Neural cell (in vitro differentiated cells): ENCODE results near the gene TLE4. TPM values are rescaled to one million over a fixed set of nuclear protein-coding genes. Genes with fewer than 3 reads are reported as not detected.
"Not testable (repeated sequence)": the region's sequence is repeated elsewhere in the genome, so short reads cannot be mapped to it uniquely, and the experiment has no call there.

Source experiments
- H2AFZ ChIP-seq: fragments of 200-600, 300-800 bp; sonication (generic), shearing (Covaris generic); 2 replicates; pipeline ENCODE4 v1.6.0; 2014; ENCODE audit warnings: low read depth, mild to moderate bottlenecking, antibody characterized with exemption, low read length, moderate library complexity
- H3F3A ChIP-seq: fragments of 200-600 bp; shearing (Covaris generic); 2 replicates; pipeline ENCODE4 v1.6.1; 2016; ENCODE audit warnings: mild to moderate bottlenecking, moderate library complexity, mixed read lengths, antibody characterized with exemption, low read length; ENCODE audit not compliant: insufficient read depth, poor library complexity, severe bottlenecking
- H3K27ac ChIP-seq: fragments of 200-600, 300-800 bp; sonication (generic), shearing (Covaris generic); 2 replicates; pipeline ENCODE4 v1.5.1; 2014; ENCODE audit warnings: mild to moderate bottlenecking, low read length, moderate library complexity
- H3K27me3 ChIP-seq: fragments of 300-800, 200-600 bp; sonication (generic), shearing (Covaris generic); 2 replicates; pipeline ENCODE4 v1.6.0; 2014; ENCODE audit warnings: mild to moderate bottlenecking, low read depth, low read length, moderate library complexity; ENCODE audit not compliant: insufficient read depth
- H3K36me3 ChIP-seq: fragments of 300-800, 200-600 bp; sonication (generic), shearing (Covaris generic); 2 replicates; pipeline ENCODE4 v1.5.1; 2014; ENCODE audit warnings: mild to moderate bottlenecking, antibody characterized with exemption, low read length, moderate library complexity; ENCODE audit not compliant: insufficient read depth
- H3K4me2 ChIP-seq: fragments of 300-800, 200-600 bp; sonication (generic), shearing (Covaris generic); 2 replicates; pipeline ENCODE4 v1.6.0; 2014; ENCODE audit warnings: mild to moderate bottlenecking, low read length
- H3K4me3 ChIP-seq: fragments of 300-800, 200-600 bp; sonication (generic), shearing (Covaris generic); 2 replicates; pipeline ENCODE4 v1.5.1; 2014; ENCODE audit warnings: mild to moderate bottlenecking, low read length, moderate library complexity
- H3K79me2 ChIP-seq: fragments of 200-600 bp; shearing (Covaris generic); replicated peaks from 2 replicates; pipeline ENCODE4 v1.6.0; 2014; ENCODE audit warnings: mild to moderate bottlenecking, low read length, moderate library complexity; ENCODE audit not compliant: insufficient read depth
- H3K9ac ChIP-seq: fragments of 300-800, 200-600 bp; sonication (generic), shearing (Covaris generic); 2 replicates; pipeline ENCODE4 v1.6.1; 2016; ENCODE audit warnings: mild to moderate bottlenecking, low read length, mixed read lengths
- H3K9me2 ChIP-seq: fragments of 200-600 bp; shearing (Covaris generic); 2 replicates; pipeline ENCODE4 v1.6.1; 2016; ENCODE audit warnings: mild to moderate bottlenecking, low read length, mixed read lengths; ENCODE audit not compliant: insufficient read depth
- H3K9me3 ChIP-seq: fragments of 200-600, 300-800 bp; sonication (generic), shearing (Covaris generic); 2 replicates; pipeline ENCODE4 v1.6.1; 2016; ENCODE audit warnings: mild to moderate bottlenecking, mixed run types, low read length, moderate library complexity, mixed read lengths
- H4K20me1 ChIP-seq: fragments of 200-600 bp; shearing (Covaris generic); 2 replicates; pipeline ENCODE4 v1.6.1; 2016; ENCODE audit warnings: mild to moderate bottlenecking, mixed run types; ENCODE audit not compliant: insufficient read depth
- CTCF ChIP-seq: fragments of 450-650 bp; IDR thresholded peaks from 2 replicates; pipeline ENCODE4 v1.5.1; 2014; ENCODE audit warnings: antibody characterized with exemption, mild to moderate bottlenecking, moderate library complexity; ENCODE audit not compliant: poor library complexity, severe bottlenecking
- EP300 ChIP-seq: fragments of 450-650 bp; conservative IDR thresholded peaks from 2 replicates; pipeline ENCODE4 v1.6.1; 2014; ENCODE audit warnings: antibody characterized with exemption, mild to moderate bottlenecking, moderate library complexity; ENCODE audit not compliant: poor library complexity, severe bottlenecking
- EZH2 ChIP-seq: fragments of 200-600, 300-800 bp; shearing (Covaris generic), sonication (generic); IDR thresholded peaks from 2 replicates; pipeline ENCODE4 v1.6.1; 2014; ENCODE audit warnings: antibody characterized with exemption, low read length, borderline replicate concordance, mild to moderate bottlenecking; ENCODE audit not compliant: insufficient read depth, poor library complexity, severe bottlenecking
- MXI1 ChIP-seq: fragments of 450-650 bp; conservative IDR thresholded peaks from 2 replicates; pipeline ENCODE4 v1.6.1; 2014; ENCODE audit warnings: antibody characterized with exemption, mild to moderate bottlenecking; ENCODE audit not compliant: poor library complexity, severe bottlenecking
- POLR2AphosphoS5 ChIP-seq: IDR thresholded peaks from 2 replicates; pipeline ENCODE4 v1.6.1; 2012
- RAD21 ChIP-seq: fragments of 450-650 bp; conservative IDR thresholded peaks from 2 replicates; pipeline ENCODE4 v1.6.1; 2014; ENCODE audit warnings: antibody characterized with exemption, mild to moderate bottlenecking, moderate library complexity
- REST ChIP-seq: IDR thresholded peaks from 2 replicates; pipeline ENCODE4 v1.6.1; 2012; ENCODE audit warnings: borderline replicate concordance
- SMC3 ChIP-seq: fragments of 450-650 bp; conservative IDR thresholded peaks from 2 replicates; pipeline ENCODE4 v1.6.1; 2014; ENCODE audit warnings: antibody characterized with exemption, mild to moderate bottlenecking, moderate library complexity; ENCODE audit not compliant: poor library complexity
- TAF1 ChIP-seq: IDR thresholded peaks from 2 replicates; pipeline ENCODE4 v1.6.1; 2012; ENCODE audit warnings: low read depth
- polyA plus RNA-seq: library from polyadenylated mRNA; depleted of rRNA; stranded (reverse); fragments of >200 nt; gene quantifications from 2 replicates; pipeline ENCODE4 v1.2.3, GENCODE V29; 2014

TLE4 gene
- polyA plus RNA-seq, 1 donor from 2014 or later, result 143 TPM

GRCh38 chr9:79604921-79605562 is 33.3 kb downstream of the TLE4 start:
- Histone ChIP-seq H3K27me3 (no peaks in the 10 kb centered on the region), H3K9me3 (peaks cover 13% of the 10 kb centered on the region), H3K4me2 (no peak overlapping the region), H3K79me2 (peaks cover 72% of the 10 kb centered on the region), H4K20me1 (no peaks in the 10 kb centered on the region), H3F3A (no peaks in the 10 kb centered on the region), H3K4me3 (no peak overlapping the region), H3K9me2 (no peaks in the 10 kb centered on the region), H3K27ac (no peak overlapping the region), H3K9ac (no peak overlapping the region), H3K36me3 (peaks cover 27% of the 10 kb centered on the region), H2AFZ (no peak overlapping the region)
- no peak for TF ChIP-seq REST
- TF ChIP-seq SMC3, result no peak
- TF ChIP-seq CTCF, result no peak
- no peak for TF ChIP-seq EP300
- TF ChIP-seq EZH2, result no peak
- TF ChIP-seq TAF1, result no peak
- TF ChIP-seq RAD21, result no peak
- no peak for TF ChIP-seq POLR2AphosphoS5
- TF ChIP-seq MXI1, result no peak

- H3K9ac ChIP-seq, H4K20me1 ChIP-seq, H3K9me2 ChIP-seq, H3K4me3 ChIP-seq, H3K27me3 ChIP-seq, H2AFZ ChIP-seq, H3K4me2 ChIP-seq, H3K27ac ChIP-seq, H3F3A ChIP-seq: not testable (repeated sequence)
- Histone ChIP-seq H3K79me2 (peaks cover 73% of the 10 kb centered on the region), H3K9me3 (peaks cover 13% of the 10 kb centered on the region), H3K36me3 (peaks cover 27% of the 10 kb centered on the region)
These were observed 34.8 kb downstream of the TLE4 start for GRCh38 chr9:79606529-79606928.
